ENCODE measurements around the gene ATF7IP2. TPM values are rescaled to one million over a fixed set of nuclear protein-coding genes. Genes with fewer than 3 reads are reported as not detected.

The ATF7IP2 gene
- total and polyA plus RNA-seq, 2 of the 13 experiments (the other 11 are each of a cell fraction or from before 2014, with no cell fraction given), result 117 to 217 TPM

GRCh38 chr16:10509534-10510025 is 123.7 kb downstream of the ATF7IP2 start (continued):
- TF ChIP-seq ZXDC (CRISPR knock-in tag; IDR thresholded peaks at IDR 0.05), result no peak
- no peak for TF ChIP-seq CREM (IDR thresholded peaks at IDR 0.05)
- TF ChIP-seq CREM (CRISPR knock-in tag; IDR thresholded peaks at IDR 0.05), result no peak
- TF ChIP-seq NRL (CRISPR knock-in tag; IDR thresholded peaks at IDR 0.05; ENCODE audit: borderline replicate concordance), result no peak
- no peak; the same call in 1 of the 2 replicates for TF ChIP-seq MTERF4 (CRISPR knock-in tag; IDR thresholded peaks at IDR 0.05)
- no peak for TF ChIP-seq ATRX (CRISPR knock-in tag; IDR thresholded peaks at IDR 0.05; ENCODE audit: borderline replicate concordance)
- TF ChIP-seq MAX (IDR thresholded peaks at IDR 0.05), result peak; percentile 34; the same call in 1 of the 2 replicates
- TF ChIP-seq SIN3B (IDR thresholded peaks at IDR 0.05; ENCODE audit: low read length), result no peak
- no peak for TF ChIP-seq ZNF121 (CRISPR knock-in tag; IDR thresholded peaks at IDR 0.05)
- no peak for TF ChIP-seq ZNF816 (CRISPR knock-in tag; IDR thresholded peaks at IDR 0.05; ENCODE audit: borderline replicate concordance)
- no peak for TF ChIP-seq TP53 (CRISPR knock-in tag; conservative IDR thresholded peaks at IDR 0.05)
- no peak for TF ChIP-seq ZNF138 (CRISPR knock-in tag; IDR thresholded peaks at IDR 0.05; ENCODE audit: low read depth)
- no peak for TF ChIP-seq CCDC6 (CRISPR knock-in tag; IDR thresholded peaks at IDR 0.05)
- no peak for TF ChIP-seq PRDM4 (CRISPR knock-in tag; IDR thresholded peaks at IDR 0.05; ENCODE audit: borderline replicate concordance)
- TF ChIP-seq YEATS2 (CRISPR knock-in tag; IDR thresholded peaks at IDR 0.05; ENCODE audit: borderline replicate concordance), result peak; percentile 42; the same call in 1 of the 2 replicates
- no peak for TF ChIP-seq ZNF180 (CRISPR knock-in tag; IDR thresholded peaks at IDR 0.05; ENCODE audit: borderline replicate concordance, low read depth)
- peak; percentile 82; the same call in 1 of the 2 replicates for TF ChIP-seq ZNF501 (CRISPR knock-in tag; IDR thresholded peaks at IDR 0.05)
- TF ChIP-seq SSRP1 (CRISPR knock-in tag; IDR thresholded peaks at IDR 0.05), result peak; percentile 78; the same call in 1 of the 2 replicates
- no peak for TF ChIP-seq BCL3 (CRISPR knock-in tag; IDR thresholded peaks at IDR 0.05)
- peak; percentile 40; the same call in 1 of the 2 replicates for TF ChIP-seq ZNF574 (CRISPR knock-in tag; IDR thresholded peaks at IDR 0.05)
- no peak for TF ChIP-seq RFXANK (CRISPR knock-in tag; IDR thresholded peaks at IDR 0.05)
